ENCODE results near the gene RIMS3. TPM values are rescaled to one million over a fixed set of nuclear protein-coding genes. Genes with fewer than 3 reads are reported as not detected.
"Not testable (repeated sequence)": the region's sequence is repeated elsewhere in the genome, so short reads cannot be mapped to it uniquely, and the experiment has no call there.

Gene RIMS3
- polyA plus RNA-seq, 3 donors = 1.7 to 2.0 (median 1.9) TPM

- DNase-seq (ENCODE audit: low read depth in 3 of 3, low spot score in 2 of 3) = no peak
Observed at GRCh38 chr1:40607921-40608320, 57.6 kb downstream of the RIMS3 start.

GRCh38 chr1:40606978-40607377, 58.5 kb downstream of the RIMS3 start:
- no peak for DNase-seq (ENCODE audit: low read depth in 3 of 3, low spot score in 2 of 3)

GRCh38 chr1:40606194-40606593, 59.3 kb downstream of the RIMS3 start:
- no peak for DNase-seq (ENCODE audit: low read depth in 3 of 3, low spot score in 2 of 3)

GRCh38 chr1:40599926-40600325, 65.6 kb downstream of the RIMS3 start:
- DNase-seq (ENCODE audit: low read depth in 3 of 3, low spot score in 2 of 3) = no peak

- no peak for DNase-seq (ENCODE audit: low read depth in 3 of 3, low spot score in 2 of 3)
Observed at GRCh38 chr1:40595623-40596022, 69.9 kb downstream of the RIMS3 start.

- DNase-seq (ENCODE audit: low read depth in 3 of 3, low spot score in 2 of 3) = no peak
Observed at GRCh38 chr1:40594187-40594531, 71.3 kb downstream of the RIMS3 start.

GRCh38 chr1:40593449-40594186, 71.9 kb downstream of the RIMS3 start:
- no peak for DNase-seq (ENCODE audit: low read depth in 3 of 3, low spot score in 2 of 3)

- DNase-seq (ENCODE audit: low read depth in 3 of 3, low spot score in 2 of 3) = peak in 1 of 3 donors; percentile 10
Observed at GRCh38 chr1:40592107-40592803, 73.2 kb downstream of the RIMS3 start.

- no peak for DNase-seq (ENCODE audit: low read depth in 3 of 3, low spot score in 2 of 3)
Observed at GRCh38 chr1:40588586-40588985, 76.9 kb downstream of the RIMS3 start.

- no peak for DNase-seq (ENCODE audit: low read depth in 3 of 3, low spot score in 2 of 3)
Observed at GRCh38 chr1:40583980-40584379, 81.5 kb downstream of the RIMS3 start.

GRCh38 chr1:40582116-40582515, 83.4 kb downstream of the RIMS3 start:
- no peak for DNase-seq (ENCODE audit: low read depth in 3 of 3, low spot score in 2 of 3)

- no peak for DNase-seq (ENCODE audit: low read depth in 3 of 3, low spot score in 2 of 3)
Observed at GRCh38 chr1:40575336-40575735, 90.1 kb downstream of the RIMS3 start.

GRCh38 chr1:40574805-40575204, 90.7 kb downstream of the RIMS3 start:
- DNase-seq (ENCODE audit: low read depth in 3 of 3, low spot score in 2 of 3) = not testable (repeated sequence)

Other genes with a start within 250 kb of the RIMS3 start
- gene ZFP69B, start 215.2 kb downstream of the RIMS3 start, polyA plus RNA-seq (ENCODE audit: insufficient read length in 3 of 3) = 1 to 10 TPM; 5.3 to 6.8 (median 5.5) TPM
- gene ZFP69, start 188.4 kb downstream of the RIMS3 start, polyA plus RNA-seq (ENCODE audit: insufficient read length in 3 of 3) = 1 to 10 TPM; 6.5 to 9.4 (median 7.2) TPM
- gene EXO5, start 156.9 kb downstream of the RIMS3 start, polyA plus RNA-seq (ENCODE audit: insufficient read length in 3 of 3) = 10 to 100 TPM; 11.7 to 12.7 (median 12.3) TPM
- gene ZNF684, start 134.0 kb downstream of the RIMS3 start, polyA plus RNA-seq (ENCODE audit: insufficient read length in 3 of 3) = 10 to 100 TPM; 10.9 to 13.5 (median 11.3) TPM
- gene NFYC, start 26.0 kb upstream of the RIMS3 start, polyA plus RNA-seq (ENCODE audit: insufficient read length in 3 of 3) = 10 to 100 TPM; 89.3 to 94.0 (median 90.8) TPM
- 1 to 10 TPM; 1.2 to 1.7 (median 1.3) TPM for gene KCNQ4, start 118.1 kb upstream of the RIMS3 start, polyA plus RNA-seq (ENCODE audit: insufficient read length in 3 of 3)
- gene CITED4, start 196.7 kb upstream of the RIMS3 start, polyA plus RNA-seq (ENCODE audit: insufficient read length in 3 of 3) = 1 to 10 TPM; 3.0 to 3.7 (median 3.0) TPM